HG02884 (cell line): ENCODE data around the gene MEF2C.

ENCODE experiments used
- ATAC-seq: cut with Tn5 transposase; IDR thresholded peaks from one replicate; pipeline ENCODE4 v1.9.1; 2021; ENCODE audit warnings: mild to moderate bottlenecking, moderate library complexity; ENCODE audit not compliant: unreplicated experiment

Gene MEF2C

DNA sequence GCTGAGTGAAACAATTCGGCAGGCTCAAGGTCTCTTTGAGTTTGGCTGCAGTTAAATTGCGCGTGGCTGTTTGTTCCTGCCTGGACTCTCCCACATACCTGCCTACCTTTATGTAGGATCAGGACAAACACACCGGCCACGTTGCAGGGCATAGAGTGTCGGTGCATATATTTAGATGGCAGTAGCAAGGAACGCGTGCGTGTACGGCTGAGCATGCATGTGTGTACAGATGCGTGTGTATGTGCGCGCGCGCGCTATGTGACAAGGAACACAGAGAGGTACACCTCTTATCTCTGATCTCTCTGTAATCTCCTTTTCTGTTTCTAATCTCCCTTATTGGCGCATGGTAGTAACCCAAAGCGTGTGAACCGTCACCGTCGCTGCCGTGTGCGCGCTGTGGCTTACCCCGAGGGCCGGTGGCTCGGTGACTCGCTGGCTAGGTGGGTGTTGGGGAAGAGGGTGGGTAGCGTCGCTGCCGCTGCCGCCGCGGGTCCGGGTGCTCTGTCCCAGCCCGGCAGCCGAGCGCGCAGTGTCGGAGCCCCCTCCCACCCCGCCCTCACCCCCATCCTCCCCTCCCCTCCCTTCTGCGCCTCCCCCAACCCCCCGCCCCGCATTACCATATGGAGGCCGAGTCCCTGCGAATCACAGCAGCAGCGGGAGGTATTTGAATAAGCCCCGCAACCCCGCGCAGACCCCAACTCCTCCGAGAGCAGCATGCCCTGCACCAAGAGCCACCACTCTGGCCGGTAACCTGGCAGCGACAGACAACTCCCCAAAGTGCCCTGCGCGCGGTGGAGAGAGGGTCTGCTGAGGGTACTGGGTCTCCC is 204.8 kb downstream of the MEF2C start:
- ATAC-seq, result no peak

- ATAC-seq, result no peak
These were observed 205.5 kb downstream of the MEF2C start for GRCh38 chr5:88677376-88677895.

GRCh38 chr5:88676637-88677375 is 206.2 kb downstream of the MEF2C start:
- ATAC-seq, result no peak

DNA sequence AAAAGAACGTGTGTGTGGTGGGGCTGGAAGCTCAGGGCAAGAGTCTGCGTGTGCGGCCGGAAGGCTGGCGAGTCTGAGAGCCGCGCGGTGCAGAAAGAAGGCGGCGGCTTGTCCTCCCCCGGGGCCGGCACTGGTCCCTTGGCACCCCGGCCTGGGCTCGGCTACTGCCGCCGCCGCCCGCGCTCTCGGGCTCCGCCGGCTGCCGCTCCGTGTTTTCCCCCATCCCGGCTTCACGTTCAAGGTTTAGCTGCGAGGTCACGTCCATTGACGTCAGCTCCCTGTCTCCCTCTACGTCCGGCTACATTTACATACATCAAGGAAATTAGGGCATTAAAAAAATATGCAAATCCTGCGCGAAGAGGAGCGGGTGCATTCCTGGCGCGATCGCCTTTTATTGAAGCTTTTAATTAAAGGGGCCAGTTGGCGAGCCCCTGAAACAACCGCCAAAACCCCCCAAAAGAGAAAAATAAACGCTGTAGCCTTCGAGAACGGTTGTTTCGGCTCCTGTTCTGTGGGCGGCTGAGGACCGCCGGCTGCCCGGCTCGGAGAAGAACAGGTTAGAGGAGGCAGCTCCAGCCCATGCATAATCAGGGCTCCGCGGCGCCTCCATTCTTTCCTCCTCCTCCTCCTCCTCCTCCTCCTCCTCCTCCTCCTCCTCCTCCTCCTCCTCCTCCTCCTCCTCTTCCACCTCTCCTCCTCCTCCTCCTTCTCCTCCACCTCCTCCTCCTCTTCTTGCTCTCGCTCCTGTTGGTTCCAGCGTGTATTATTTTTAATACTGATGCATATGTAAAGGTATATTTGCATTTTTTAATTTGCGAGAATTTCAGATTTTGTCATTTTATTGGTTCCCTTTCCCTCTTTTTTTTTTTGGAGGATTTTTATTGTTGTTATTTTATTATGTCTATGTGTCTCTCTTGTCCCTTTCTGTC is 207.0 kb downstream of the MEF2C start:
- ATAC-seq, result peak; percentile 31

DNA sequence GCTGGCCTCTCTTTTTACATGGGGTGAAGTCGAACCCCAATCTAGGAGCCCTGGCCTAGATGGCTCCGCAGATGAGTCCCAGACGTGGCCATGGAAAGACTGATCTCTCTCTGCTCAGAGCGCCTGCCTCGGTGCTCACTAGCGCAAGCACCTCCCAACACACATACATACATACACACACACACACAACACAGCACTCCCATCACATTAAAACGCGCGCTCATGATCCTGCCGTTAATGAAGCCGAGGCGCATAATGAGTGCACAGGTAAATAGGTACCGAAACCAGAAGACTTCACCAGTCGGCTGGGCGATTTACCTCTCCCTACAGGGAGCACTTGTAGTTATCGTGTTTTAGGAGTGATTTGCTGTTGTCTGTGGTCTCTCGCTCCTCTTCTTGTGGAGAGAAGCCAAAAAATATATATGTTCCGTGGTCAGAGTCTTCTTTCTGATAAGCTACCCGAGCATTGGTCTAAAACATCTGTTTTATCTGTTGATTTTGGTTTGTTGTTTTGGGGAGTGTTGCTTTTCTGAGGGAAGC is 207.7 kb downstream of the MEF2C start:
- ATAC-seq, result peak; percentile 20

GRCh38 chr5:88674356-88675167 is 208.4 kb downstream of the MEF2C start:
- peak; percentile 66 for ATAC-seq

DNA sequence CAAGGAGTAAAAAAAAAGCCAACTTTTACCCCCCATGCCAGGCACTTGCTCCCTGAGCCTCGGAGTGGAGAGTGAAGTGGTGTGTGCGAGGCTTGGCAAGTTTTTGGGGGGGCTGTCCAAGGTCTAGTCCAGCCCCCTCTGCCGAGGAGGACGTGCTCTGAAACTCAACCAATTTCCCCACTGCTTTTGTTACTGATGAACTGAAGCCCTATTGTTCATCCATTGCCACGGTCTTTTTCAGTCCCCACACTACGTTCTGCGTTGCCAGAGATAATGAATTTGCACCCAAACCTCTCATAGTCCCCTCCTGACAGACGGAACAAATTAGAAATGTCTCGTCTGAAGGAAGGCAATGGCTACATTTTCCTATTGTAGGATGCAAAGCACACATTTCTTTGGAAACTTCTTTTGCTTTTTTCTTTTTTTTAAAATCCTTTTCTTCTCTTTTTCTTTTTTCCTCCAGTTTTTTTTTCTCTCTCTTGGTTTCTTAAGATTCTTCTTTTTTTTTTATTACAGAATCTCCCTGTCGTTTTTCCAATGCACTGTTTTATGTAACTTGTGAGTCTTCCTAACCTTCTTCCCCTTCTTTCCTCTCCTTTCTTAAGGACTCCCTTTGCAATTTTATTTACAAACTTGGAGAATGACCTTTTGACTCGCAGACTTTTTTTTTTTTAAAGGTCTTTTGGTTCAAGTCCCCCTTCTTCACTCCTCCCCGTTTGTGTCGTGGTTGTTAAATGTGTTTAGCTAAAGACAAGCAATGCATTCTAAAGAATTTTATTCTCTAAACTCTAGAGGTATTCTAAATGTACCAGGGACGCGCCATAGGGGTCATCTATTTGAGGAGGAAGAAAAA is 209.5 kb downstream of the MEF2C start:
- no peak for ATAC-seq

- ATAC-seq, result no peak
These were observed 210.2 kb downstream of the MEF2C start for GRCh38 chr5:88672644-88673252.

GRCh38 chr5:88671505-88672499 is 211.2 kb downstream of the MEF2C start:
- ATAC-seq, result no peak

DNA sequence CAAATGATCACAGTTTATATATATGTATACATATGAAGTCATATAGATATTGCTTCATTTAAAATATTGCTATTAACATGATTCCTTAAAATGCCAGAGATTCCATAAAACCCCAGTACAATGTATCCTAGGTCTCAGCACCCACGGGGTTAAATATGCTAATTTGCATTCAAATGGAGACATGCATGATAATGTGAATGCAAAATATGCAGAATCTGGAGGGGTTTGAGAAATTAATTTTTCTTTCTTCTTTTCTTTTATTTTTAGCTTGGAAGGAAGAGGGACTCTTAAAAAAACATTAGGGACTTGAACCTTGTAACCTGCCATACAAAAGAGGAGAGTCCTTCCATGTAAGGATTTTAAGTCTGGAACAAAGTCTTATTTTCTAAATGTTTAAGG is 211.9 kb downstream of the MEF2C start:
- ATAC-seq, result no peak

GRCh38 chr5:88670461-88670860 is 212.5 kb downstream of the MEF2C start:
- no peak for ATAC-seq

DNA sequence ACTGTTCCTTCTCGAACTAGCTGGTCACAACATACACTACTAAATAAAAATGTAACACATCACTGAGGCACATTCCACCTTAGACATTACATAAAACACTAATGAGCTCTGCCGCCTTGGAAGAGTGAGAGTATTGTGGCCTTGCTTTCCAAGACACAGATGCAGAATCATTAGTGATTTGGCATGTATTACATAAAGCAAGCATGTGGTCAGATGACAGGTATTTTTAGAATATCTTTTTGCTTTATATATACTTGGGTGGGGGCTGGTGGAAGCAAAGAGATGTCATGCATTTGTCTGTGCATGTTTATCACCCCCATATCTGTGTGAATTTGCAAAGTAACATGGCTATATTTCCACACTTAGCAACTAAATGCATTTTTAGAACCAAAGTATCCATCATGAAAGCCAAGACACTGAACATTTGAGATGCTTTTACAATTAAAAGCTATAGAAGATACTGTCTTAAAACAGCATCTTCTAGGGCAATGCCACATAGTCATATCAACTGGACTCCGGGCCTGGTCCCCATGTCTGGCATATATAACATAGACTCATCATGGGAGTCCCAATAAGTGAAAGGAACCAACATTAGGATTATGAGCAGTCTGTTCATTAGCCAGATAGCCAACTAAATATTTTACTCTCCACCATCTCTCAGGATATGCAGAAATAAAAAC is 213.5 kb downstream of the MEF2C start:
- ATAC-seq, result no peak

GRCh38 chr5:88667496-88668201 is 215.3 kb downstream of the MEF2C start:
- ATAC-seq, result peak; percentile 18
